ENCODE measurements around the gene AHNAK2.
A peak's percentile ranks its signal among the peaks of the same experiment; 100 is the strongest.
"Not testable (repeated sequence)": the region's sequence is repeated elsewhere in the genome, so short reads cannot be mapped to it uniquely, and the experiment has no call there.

AHNAK2 gene

DNA sequence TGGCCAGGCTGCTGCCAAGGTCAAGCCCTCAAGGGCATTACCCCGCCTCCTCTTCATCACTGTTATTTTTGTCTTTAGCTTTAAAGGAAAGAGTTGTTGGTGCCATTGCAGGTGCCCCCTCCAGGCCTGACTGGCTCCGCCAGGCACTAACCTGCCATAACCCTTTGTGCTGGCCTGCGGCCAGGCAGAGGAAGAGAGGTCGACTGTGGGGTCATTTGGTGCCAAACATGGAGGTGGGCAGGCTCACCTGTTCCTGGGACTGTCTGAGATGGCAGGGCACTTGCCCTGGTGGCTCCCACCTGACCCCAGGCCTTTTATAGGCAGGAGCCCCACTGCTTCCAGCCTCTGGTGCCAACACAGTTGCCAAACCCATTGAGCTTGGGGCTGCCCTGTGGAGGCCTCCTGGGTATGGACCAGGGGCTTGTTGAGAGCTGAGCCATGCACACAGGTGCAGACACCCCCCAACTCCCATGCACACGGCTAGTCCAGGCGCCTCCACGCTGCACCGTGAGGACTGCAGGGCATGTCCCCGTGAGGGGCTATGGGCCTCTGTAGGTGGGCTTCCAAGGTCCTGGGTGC, 82.9 kb downstream of the AHNAK2 start:
- no peak for DNase-seq

DNA sequence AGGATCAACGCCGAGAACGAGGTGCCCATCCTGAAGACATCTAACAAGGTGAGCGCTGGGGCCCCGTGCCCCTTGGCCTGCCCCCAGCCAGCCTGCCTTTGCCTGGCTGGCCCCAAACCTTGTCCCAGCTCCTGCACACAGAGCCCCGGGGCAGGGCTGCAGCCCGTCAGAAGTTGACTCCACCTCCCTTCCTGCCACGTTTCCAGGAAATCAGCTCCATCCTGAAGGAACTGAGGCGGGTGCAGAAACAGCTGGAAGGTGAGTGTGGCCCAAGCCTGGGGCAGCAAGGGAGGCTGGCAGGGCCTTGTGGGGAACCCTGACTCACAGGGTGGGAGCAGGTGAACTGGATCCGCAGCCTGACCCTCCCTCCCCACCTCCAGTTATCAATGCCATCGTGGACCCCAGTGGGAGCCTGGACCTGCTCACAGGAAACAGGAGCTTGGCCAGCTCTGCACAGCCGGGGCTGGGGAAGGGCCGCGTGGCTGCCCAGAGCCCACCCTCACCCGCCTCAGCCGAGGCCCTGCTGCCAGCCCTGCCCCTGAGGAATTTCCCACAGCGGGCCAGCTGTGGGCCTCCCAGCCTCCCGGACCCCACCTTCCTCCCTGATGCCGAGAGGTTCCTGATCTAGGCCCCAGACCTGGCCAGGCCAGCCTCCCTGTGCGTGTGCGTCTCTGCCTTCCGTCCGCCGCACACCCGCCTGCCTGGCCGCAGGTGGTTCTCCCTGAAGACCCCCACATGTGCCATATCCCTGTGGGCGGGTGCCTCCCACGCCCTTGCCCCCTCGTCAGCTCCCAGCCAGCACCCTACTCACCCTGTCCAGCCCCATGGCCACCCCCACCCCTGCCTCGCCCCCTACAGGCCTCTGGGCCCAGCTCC, 83.6 kb downstream of the AHNAK2 start:
- DNase-seq, result peak; percentile 28

DNA sequence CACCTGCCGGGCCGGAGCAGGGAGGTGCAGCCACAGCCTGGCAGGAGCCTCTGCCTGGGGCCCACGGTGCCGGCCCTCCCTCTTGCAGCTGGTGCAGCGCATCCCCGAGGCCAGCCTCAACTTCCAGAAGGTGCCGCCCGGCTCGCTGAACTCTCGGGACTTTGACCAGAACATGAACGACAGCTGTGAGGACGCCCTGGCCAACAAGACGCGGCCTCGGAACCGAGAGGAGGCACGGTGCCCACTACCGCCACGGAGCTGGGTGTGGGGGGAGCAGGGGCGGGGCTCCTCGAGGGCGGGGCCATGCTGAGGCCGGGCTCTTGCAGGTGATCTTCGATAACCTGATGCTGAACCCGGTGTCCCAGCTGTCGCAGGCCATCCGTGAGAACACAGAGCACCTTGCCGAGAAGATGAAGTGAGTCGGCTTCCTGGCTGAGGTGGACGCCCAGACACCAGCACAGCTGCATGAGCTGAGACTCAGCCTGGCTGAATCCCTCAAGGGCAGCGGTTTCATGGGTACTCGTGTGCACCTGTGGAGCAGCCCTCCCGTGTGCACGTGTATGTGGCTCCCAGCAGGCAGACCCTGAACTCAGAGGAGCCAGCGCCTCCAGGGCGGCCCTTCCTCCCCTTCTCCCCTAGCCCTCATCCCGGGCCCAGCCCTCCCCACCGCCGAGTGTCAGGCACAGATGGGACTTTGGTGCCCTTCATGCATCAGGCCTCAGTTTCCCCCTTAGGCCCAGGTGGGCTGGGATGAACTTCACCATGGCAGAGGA, 84.6 kb downstream of the AHNAK2 start:
- DNase-seq, result peak; percentile 29

DNA sequence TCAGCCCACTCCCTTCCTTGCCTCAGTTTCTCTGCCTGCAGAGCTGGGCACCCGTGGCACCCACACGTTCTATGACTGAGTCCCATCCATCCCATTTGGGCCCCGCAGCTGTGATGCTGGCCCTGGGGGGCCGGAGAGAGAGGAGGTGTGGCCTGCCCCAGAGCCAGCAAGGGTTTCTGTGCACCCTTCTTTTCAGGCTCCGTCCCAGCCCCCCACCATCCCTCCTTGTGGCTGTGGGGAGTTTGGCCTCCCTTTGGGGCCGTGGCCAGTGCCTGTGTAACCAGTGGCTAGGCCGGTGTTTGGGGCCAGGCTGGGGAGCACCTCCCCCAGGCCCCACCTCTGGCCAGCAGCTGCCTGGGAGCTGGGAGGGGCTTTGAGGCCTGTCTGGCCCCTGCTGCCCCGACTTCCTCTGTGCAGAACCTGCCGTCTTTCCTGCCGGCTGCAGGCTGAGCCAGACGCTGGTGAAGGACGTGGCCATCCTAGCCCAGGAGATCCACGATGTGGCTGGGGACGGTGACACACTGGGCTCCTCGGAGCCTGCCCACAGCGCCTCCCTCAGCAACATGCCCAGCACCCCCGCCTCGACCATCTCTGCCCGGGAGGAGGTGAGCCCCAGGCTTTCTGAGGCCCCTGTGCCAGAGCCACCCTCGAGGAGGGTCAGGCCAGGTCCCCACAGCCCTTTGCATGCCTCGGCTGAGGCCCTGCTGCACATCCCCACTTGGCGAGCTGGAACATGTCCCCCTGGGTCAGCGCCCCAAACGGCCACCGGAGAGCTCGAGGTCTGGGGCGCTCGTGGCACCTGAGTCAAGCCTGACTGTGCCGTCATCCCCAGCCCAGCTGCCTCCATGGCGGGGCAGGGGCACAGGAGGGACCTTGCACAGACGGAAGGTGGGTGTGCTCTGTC, 85.4 kb downstream of the AHNAK2 start:
- no peak for DNase-seq

DNA sequence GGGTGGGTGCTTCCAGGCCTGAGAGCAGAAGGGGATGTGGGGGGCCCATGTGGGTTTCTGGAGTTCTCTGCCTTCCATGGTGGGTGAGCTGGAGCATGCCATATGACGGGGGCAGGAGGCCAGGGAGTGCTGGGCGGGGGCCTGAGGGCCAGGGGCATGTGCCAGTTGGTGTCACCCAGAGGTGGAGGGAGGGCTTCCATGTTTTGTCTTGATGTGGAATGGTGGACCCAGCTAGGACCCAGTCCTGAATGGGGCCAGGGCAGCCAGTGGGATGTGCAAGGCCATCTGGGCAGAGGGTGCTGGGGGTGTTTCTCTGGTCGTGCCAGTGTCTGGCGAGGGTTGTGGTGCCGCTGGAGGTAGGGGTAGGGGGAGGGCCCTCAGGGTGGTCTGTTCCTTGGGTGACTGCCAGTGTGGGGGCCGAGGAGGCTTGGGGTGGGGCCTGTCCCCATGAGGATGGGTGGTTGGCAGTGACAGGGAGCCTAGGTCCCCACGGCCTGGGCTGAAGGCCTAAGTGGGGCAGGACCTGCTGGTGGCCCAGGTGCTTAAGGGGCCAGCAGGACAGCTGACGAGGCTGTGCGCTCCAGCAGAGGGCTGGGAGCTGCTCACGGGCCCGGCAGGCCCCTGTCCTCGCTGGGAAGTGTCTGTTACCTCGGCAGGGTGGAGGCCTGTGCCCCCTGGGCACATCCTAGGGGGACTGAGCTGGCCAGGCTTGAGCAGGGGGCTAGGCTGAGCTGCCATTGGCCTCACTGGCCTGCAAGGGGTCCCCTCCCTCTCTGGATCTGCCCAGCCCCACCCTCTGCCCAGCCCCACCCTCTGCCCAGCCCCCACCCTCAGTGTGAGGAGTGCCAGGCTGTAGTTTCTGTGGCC, 86.3 kb downstream of the AHNAK2 start:
- peak; percentile 23 for DNase-seq

DNA sequence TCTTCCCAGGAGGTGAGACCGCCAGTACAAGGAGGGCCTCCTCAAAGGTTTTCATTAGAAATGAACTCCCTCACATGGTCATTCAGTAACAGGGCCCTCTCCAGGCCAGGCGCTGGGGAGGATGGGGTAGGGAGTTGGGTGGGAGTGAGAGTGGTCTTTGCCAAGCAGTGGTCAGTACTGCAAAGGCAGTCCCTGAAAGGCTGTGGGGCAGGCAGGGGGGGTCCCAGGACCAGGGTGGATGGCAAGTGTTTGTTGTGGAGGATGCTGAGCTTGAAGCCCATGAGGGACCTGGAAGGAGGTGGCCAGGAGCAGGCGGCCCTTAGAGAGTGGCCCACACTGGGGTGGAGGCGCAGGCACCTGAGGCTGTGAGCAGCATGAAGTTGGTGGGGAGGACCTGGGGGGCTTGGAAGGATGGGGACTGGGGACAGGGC, 87.0 kb downstream of the AHNAK2 start:
- DNase-seq, result no peak

DNA sequence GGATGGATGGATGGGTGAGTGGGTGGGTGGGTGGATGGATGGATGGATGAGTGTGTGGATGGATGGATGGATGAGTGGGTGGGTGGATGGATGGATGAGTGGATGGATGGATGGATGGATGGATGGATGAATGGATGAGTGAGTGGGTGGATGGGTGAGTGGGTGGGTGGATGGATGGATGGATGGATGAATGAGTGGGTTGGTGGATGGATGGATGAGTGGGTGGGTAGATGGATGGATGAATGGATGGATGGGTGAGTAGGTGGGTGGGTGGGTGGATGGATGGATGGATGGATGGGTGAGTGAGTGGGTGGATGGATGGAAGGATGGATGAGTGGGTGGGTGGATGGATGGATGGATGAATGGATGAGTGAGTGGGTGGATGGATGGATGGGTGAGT, 87.9 kb downstream of the AHNAK2 start:
- DNase-seq, result not testable (repeated sequence)

DNA sequence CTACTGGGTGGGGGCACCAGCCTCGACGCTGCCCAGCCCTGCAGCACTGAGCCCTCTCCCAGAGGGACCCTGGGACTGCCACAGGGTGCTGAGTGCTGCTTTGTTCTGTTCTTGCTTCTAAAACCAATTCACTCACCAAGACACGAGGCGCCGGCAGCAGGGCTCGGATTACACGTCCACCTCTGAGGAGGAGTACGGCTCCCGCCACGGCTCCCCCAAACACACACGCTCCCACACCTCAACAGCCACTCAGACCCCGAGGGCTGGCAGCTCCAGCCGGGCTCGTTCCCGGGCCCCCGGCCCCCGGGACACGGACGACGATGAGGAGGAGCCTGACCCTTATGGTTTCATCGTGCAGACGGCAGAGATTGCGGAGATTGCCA, 88.8 kb downstream of the AHNAK2 start:
- DNase-seq, result no peak

DNA sequence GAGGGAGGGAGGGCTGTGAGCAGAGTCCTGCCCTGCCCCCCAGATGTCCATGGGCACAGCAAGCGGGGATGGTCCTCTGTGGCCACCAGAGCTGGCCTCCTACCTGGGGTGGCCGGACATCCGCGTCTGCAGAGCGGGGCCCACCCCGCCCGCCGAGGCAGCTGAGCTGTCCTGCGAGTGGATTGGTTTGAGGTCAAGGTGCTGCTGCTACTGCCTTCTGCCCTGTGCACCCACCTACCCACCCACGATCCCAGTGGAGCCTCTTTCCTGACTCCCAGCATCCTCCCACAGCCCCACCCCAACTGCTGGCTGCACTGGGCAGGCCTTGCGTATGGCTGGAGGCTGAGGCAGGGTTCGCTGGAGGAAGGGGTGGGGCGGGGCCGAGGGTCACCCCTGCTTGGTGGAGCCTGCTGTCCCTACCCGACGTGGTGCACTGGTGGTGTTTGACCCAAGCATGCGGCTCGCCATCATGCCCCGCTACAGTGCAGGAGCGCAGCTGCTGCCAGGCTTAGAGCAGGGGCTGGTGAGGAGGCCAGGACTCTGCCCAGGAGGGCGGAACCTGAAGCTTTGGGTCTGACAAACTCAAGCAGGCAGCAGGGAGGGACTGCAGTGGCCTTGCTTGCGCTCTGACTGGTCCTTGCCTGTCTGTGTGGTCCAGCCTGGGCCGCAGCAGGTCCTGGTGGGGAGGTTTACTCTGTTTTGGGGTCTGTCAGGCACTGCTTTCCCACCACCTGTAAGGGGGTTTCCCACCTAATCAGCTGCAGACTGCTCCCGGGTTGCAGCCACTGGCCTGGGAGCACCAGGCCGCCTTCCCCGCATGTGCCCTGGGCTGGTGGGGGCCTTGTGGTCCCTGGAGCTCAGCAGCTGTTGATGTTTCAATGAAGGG, 89.4 kb downstream of the AHNAK2 start:
- DNase-seq, result no peak

DNA sequence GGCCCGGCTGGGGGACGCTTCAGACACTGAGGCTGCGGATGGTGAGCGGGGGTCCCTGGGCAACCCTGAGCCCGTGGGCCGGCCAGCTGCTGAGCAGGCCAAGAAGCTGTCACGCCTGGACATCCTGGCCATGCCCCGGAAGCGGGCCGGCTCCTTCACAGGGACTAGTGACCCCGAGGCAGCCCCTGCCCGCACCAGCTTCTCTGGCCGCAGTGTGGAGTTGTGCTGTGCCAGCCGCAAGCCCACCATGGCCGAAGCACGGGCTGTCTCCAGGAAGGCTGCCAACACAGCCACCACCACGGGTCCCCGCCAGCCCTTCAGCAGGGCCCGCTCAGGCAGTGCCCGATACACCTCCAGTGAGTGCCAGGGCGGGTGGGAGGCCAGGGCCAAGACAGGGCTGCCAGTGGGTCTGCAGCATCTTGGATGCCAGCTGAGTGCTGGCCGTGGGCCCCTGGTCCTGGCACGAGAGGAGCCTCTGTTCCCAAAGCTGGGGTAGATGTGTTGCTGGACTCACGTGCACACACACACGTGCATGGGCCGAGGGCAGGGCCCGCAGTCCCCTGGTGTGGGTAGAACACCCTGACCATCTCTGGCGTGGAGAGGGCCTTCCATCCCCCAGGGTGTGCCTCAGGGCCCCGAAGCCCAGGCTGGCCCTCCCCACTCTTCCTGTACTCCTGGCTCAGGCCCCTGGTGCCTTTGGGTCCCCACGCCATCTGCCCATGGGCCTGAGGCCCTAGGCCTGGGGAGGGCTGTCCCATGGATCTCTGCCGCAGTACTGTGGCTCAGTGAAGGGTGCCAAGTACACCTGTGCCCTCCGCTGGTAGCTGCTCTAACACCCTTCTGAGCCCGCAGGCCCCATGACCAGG, 90.3 kb downstream of the AHNAK2 start:
- no peak for DNase-seq

Data from femur (tissue), 1 donor.